Endodermal cell (in vitro differentiated cells): ENCODE results near the gene C1orf105. TPM values are rescaled to one million over a fixed set of nuclear protein-coding genes. Genes with fewer than 3 reads are reported as not detected.

ENCODE experiments used
- DNase-seq: peaks from one replicate; pipeline ENCODE4 v3.0.0-alpha.2; 2017
- H3K27ac ChIP-seq: 2 replicates; pipeline ENCODE4 v1.5.1; 2013; ENCODE audit warnings: mild to moderate bottlenecking, low read depth, low read length, moderate library complexity
- H3K27me3 ChIP-seq: 2 replicates; pipeline ENCODE4 v1.6.1; 2013; ENCODE audit warnings: mild to moderate bottlenecking, low read length, moderate library complexity; ENCODE audit not compliant: insufficient read depth, control insufficient read depth, poor library complexity, severe bottlenecking
- H3K36me3 ChIP-seq: 2 replicates; pipeline ENCODE4 v1.7.0; 2013; ENCODE audit warnings: mild to moderate bottlenecking, low read length, moderate library complexity; ENCODE audit not compliant: control insufficient read depth, insufficient read depth
- H3K4me1 ChIP-seq: one replicate; pipeline ENCODE4 v1.7.0; 2013; ENCODE audit warnings: low read length; ENCODE audit not compliant: control insufficient read depth, insufficient read depth
- H3K4me3 ChIP-seq: 2 replicates; pipeline ENCODE4 v1.5.1; 2013; ENCODE audit warnings: mild to moderate bottlenecking, low read length, moderate library complexity
- H3K9ac ChIP-seq: 2 replicates; pipeline ENCODE4 v1.6.1; 2013; ENCODE audit warnings: mild to moderate bottlenecking, low read length, moderate library complexity; ENCODE audit not compliant: poor library complexity, severe bottlenecking; ENCODE audit errors: extremely low read depth
- H3K9me3 ChIP-seq: 2 replicates; pipeline ENCODE4 v1.6.1; 2013; ENCODE audit warnings: mild to moderate bottlenecking, low read length, moderate library complexity; ENCODE audit not compliant: control insufficient read depth
- H3K27ac Mint-ChIP-seq: 2 replicates; pipeline ENCODE4 v1.8.0; 2020; ENCODE audit warnings: mixed read lengths
- H3K27me3 Mint-ChIP-seq: 2 replicates; pipeline ENCODE4 v1.8.0; 2021; ENCODE audit warnings: mild to moderate bottlenecking, mixed read lengths; ENCODE audit not compliant: insufficient read depth
- H3K36me3 Mint-ChIP-seq: 2 replicates; pipeline ENCODE4 v1.8.0; 2020; ENCODE audit warnings: low read depth, mixed read lengths
- H3K4me1 Mint-ChIP-seq: 2 replicates; pipeline ENCODE4 v1.8.0; 2020; ENCODE audit warnings: mixed read lengths
- H3K4me3 Mint-ChIP-seq: 2 replicates; pipeline ENCODE4 v1.8.0; 2020; ENCODE audit warnings: mild to moderate bottlenecking, moderate library complexity, mixed read lengths
- H3K9me3 Mint-ChIP-seq: 2 replicates; pipeline ENCODE4 v1.8.0; 2020; ENCODE audit warnings: mild to moderate bottlenecking, mixed read lengths
- WGBS, 2 experiments: methylation state at CpG; one replicate each; pipeline versions ENCODE4 v1.1.5 to v1.1.7; 2013; ENCODE audit warnings: missing lambda C conversion rate in 2 of 2, mixed read lengths in 1 of 2; ENCODE audit not compliant: insufficient coverage in 1 of 2, insufficient read length in 1 of 2; 5-methylcytosine and 5-hydroxymethylcytosine counted together
- total RNA-seq, 2 donors: library from RNA; stranded (reverse); fragmentation: NEBNext Ultra II Directional in 1 of 2; extraction: Animal tissue kit (Norgen Biotek cat#: 25700) in 1 of 2; gene quantifications; 2 replicates in 1 of 2; 3 replicates in 1 of 2; pipeline ENCODE4 v1.2.1, GENCODE V29; 2021
- TF ChIP-seq, protein P1 (sequence below): fragments of 200-600 bp; sonication (generic); conservative IDR thresholded peaks from 2 replicates; pipeline ENCODE4 v1.5.0; 2021; ENCODE audit warnings: antibody characterized with exemption, mild to moderate bottlenecking

The C1orf105 gene
- total RNA-seq, 2 donors from 2014 or later: not detected

DNA sequence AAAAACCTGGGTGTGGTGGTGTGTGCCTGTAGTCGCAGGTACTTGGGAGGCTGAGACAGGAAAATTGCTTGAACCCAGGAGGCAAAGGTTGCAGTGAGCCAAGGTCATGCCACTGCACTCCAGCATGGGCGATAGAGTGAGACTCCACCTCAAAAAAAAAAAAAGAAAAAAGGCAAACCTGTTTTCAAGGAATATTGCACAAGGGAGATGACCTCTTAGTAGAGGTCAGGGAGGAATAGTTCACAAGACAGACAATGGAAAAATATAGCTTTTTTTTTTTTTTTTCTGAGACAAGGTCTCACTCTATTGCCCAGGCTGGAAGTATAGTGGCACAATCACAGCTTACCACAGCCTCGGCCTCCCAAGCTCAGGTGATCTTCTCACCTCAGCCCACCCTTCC, 90.0 kb downstream of the C1orf105 start:
- WGBS, 2 experiments: 95% methylated on average over 3 of the region's 3 CpGs; no CpG with 5 or more reads in 1 of the 2 experiments
- H3K9me3 Mint-ChIP-seq: peaks cover 5% of the 10 kb centered on the region
- no peaks in the 10 kb centered on the region for H3K36me3 Mint-ChIP-seq

DNA sequence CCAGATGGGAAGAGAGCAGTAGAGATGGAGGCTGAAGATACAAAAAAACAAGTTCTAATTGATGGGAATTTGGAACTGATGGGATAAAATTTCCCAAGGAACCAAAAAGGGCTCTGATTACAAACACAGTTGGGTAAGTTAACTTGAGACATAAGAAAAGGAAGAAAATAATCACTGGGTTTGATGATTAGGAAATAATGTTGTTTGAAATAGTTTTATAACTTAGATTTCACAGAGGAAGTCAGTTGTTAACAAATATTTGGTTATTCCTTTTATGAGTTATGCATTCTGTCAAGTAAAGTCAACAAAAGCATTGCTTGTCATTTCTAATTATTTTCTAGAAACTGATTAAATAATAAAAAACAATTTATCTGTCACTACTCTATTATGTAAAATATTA, 92.1 kb downstream of the C1orf105 start:
- H3K4me1 ChIP-seq: no peaks in the 10 kb centered on the region
- H3K36me3 Mint-ChIP-seq: no peaks in the 10 kb centered on the region
- no peak overlapping the region for H3K27ac Mint-ChIP-seq
- H3K27ac ChIP-seq: no peak overlapping the region
- peaks cover 2% of the 10 kb centered on the region for H3K27me3 Mint-ChIP-seq
- peaks cover 5% of the 10 kb centered on the region for H3K9me3 Mint-ChIP-seq
- no peaks in the 10 kb centered on the region for H3K9me3 ChIP-seq
- TF ChIP-seq, protein P1, sequence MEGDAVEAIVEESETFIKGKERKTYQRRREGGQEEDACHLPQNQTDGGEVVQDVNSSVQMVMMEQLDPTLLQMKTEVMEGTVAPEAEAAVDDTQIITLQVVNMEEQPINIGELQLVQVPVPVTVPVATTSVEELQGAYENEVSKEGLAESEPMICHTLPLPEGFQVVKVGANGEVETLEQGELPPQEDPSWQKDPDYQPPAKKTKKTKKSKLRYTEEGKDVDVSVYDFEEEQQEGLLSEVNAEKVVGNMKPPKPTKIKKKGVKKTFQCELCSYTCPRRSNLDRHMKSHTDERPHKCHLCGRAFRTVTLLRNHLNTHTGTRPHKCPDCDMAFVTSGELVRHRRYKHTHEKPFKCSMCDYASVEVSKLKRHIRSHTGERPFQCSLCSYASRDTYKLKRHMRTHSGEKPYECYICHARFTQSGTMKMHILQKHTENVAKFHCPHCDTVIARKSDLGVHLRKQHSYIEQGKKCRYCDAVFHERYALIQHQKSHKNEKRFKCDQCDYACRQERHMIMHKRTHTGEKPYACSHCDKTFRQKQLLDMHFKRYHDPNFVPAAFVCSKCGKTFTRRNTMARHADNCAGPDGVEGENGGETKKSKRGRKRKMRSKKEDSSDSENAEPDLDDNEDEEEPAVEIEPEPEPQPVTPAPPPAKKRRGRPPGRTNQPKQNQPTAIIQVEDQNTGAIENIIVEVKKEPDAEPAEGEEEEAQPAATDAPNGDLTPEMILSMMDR: no peak
- no peak overlapping the region for H3K4me3 ChIP-seq
- no peaks in the 10 kb centered on the region for H3K4me1 Mint-ChIP-seq
- H3K27me3 ChIP-seq: no peaks in the 10 kb centered on the region
- no peak overlapping the region for H3K4me3 Mint-ChIP-seq
- no peaks in the 10 kb centered on the region for H3K36me3 ChIP-seq
- no peak for DNase-seq
- no peak overlapping the region for H3K9ac ChIP-seq

More for the DNA sequence above, 90.0 kb downstream of the C1orf105 start:
- no peak for DNase-seq
- Histone ChIP-seq H3K27me3 (no peaks in the 10 kb centered on the region), H3K27ac (no peak overlapping the region), H3K36me3 (no peaks in the 10 kb centered on the region), H3K9ac (no peak overlapping the region), H3K4me3 (no peak overlapping the region), H3K9me3 (no peaks in the 10 kb centered on the region), H3K4me1 (no peaks in the 10 kb centered on the region)
- peaks cover 2% of the 10 kb centered on the region for H3K27me3 Mint-ChIP-seq
- TF ChIP-seq, protein P1: no peak
- no peak overlapping the region for H3K4me3 Mint-ChIP-seq
- no peak overlapping the region for H3K27ac Mint-ChIP-seq
- no peaks in the 10 kb centered on the region for H3K4me1 Mint-ChIP-seq

DNA sequence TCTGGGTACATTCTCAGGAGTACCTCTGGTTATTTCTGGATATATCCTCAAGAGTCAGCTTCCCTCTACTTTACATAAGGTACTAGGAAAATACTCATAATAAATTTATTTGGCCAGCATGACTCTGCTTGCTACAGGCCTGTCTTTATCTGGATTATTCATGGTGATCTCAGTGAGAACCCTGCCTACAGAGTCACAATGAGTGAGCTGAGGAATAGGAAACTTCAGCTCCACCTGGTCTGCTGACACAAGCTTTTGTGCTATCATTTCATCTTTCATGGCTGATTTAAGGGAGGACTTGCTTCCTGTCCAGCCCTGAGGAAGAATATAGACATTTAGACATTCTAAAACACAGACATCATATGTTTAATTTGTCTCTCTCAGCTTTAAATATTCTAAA, 93.0 kb downstream of the C1orf105 start:
- H3K27me3 ChIP-seq: no peaks in the 10 kb centered on the region
- no peaks in the 10 kb centered on the region for H3K4me1 ChIP-seq
- H3K4me3 ChIP-seq: no peak overlapping the region
- H3K4me3 Mint-ChIP-seq: no peak overlapping the region
- peaks cover 5% of the 10 kb centered on the region for H3K9me3 Mint-ChIP-seq
- no peak overlapping the region for H3K27ac ChIP-seq
- H3K27ac Mint-ChIP-seq: no peak overlapping the region
- no peak overlapping the region for H3K9ac ChIP-seq
- no peaks in the 10 kb centered on the region for H3K4me1 Mint-ChIP-seq
- no peak for DNase-seq
- H3K36me3 Mint-ChIP-seq: no peaks in the 10 kb centered on the region
- no peaks in the 10 kb centered on the region for H3K36me3 ChIP-seq
- TF ChIP-seq, protein P1: no peak
- H3K27me3 Mint-ChIP-seq: peaks cover 2% of the 10 kb centered on the region
- no peaks in the 10 kb centered on the region for H3K9me3 ChIP-seq
